WERI-Rb-1 (cell line): ENCODE results near the gene MCM3.

ENCODE experiments used
- DNase-seq: peaks from one replicate; pipeline ENCODE4 v3.0.0-alpha.2; 2020
- H3K27ac ChIP-seq: fragments of 250-450 bp; sonication (Bioruptor Pico); 2 replicates; pipeline ENCODE4 v1.5.1; 2020; ENCODE audit warnings: mild to moderate bottlenecking, moderate library complexity
- H3K27me3 ChIP-seq: fragments of 250-450 bp; sonication (Bioruptor Pico); 2 replicates; pipeline ENCODE4 v1.5.1; 2021; ENCODE audit warnings: mild to moderate bottlenecking, low read depth, moderate library complexity; ENCODE audit not compliant: insufficient read depth, severe bottlenecking
- H3K36me3 ChIP-seq: fragments of 250-450 bp; sonication (Bioruptor Pico); 2 replicates; pipeline ENCODE4 v1.5.1; 2020; ENCODE audit warnings: mild to moderate bottlenecking, moderate library complexity
- H3K4me3 ChIP-seq: 2 replicates; pipeline ENCODE4 v1.5.1; 2011; ENCODE audit warnings: low read depth, mild to moderate bottlenecking, control low read depth, low read length
- H3K9me3 ChIP-seq: fragments of 250-450 bp; sonication (Bioruptor Pico); 2 replicates; pipeline ENCODE4 v1.5.1; 2021; ENCODE audit warnings: mild to moderate bottlenecking, moderate library complexity; ENCODE audit not compliant: severe bottlenecking
- TF ChIP-seq, protein P1 (sequence below): IDR thresholded peaks from 2 replicates; pipeline ENCODE4 v1.5.1; 2011; ENCODE audit warnings: low read depth, mild to moderate bottlenecking, control low read depth, inconsistent platforms, low read length

MCM3 gene

DNA sequence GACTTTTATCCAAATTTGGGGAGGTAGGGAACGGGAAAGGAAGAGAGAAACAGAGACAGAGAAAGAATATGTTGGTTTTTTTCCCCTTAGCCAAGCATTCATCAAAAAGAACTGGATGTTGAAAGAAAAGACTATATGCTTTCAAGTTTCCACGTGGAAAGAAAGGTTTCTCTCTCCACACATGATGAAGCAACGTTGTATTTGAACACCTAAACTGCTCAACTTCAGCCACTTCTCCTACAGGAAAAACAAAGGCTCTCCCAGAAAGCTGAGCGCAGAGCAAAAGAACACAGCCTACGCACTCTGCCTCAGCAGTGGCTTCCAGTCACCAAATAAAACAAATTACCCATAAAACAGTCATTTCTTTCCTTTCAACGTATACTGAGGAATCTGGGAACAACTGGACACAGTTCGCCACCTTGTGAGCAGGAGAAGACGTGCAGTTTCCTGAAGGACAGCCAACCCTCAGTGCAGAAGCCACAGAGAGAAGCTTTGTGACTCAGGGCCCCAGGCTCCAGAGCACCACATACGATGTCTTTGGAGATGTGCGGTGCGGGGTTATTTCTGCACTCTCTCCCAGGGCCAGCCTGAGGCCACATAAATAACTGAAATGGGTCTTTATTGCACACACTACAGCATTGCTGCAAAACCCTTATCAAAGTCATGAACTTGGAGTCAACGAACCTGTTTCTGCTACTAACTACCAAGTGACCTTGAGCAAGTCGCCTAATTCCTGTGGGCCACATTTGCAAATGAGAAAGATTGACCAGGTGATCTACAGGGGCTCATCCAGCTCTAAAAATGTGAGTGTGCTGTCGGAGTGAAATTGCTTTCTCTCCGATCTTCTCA lies 50.3 kb downstream of the MCM3 start:
- no peaks in the 10 kb centered on the region for H3K27me3 ChIP-seq
- no peak overlapping the region for H3K4me3 ChIP-seq
- no peaks in the 10 kb centered on the region for H3K36me3 ChIP-seq
- no peaks in the 10 kb centered on the region for H3K9me3 ChIP-seq
- H3K27ac ChIP-seq, result no peak overlapping the region
- peak; percentile 76 for DNase-seq
- TF ChIP-seq, protein P1, sequence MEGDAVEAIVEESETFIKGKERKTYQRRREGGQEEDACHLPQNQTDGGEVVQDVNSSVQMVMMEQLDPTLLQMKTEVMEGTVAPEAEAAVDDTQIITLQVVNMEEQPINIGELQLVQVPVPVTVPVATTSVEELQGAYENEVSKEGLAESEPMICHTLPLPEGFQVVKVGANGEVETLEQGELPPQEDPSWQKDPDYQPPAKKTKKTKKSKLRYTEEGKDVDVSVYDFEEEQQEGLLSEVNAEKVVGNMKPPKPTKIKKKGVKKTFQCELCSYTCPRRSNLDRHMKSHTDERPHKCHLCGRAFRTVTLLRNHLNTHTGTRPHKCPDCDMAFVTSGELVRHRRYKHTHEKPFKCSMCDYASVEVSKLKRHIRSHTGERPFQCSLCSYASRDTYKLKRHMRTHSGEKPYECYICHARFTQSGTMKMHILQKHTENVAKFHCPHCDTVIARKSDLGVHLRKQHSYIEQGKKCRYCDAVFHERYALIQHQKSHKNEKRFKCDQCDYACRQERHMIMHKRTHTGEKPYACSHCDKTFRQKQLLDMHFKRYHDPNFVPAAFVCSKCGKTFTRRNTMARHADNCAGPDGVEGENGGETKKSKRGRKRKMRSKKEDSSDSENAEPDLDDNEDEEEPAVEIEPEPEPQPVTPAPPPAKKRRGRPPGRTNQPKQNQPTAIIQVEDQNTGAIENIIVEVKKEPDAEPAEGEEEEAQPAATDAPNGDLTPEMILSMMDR, result peak; percentile 93

DNA sequence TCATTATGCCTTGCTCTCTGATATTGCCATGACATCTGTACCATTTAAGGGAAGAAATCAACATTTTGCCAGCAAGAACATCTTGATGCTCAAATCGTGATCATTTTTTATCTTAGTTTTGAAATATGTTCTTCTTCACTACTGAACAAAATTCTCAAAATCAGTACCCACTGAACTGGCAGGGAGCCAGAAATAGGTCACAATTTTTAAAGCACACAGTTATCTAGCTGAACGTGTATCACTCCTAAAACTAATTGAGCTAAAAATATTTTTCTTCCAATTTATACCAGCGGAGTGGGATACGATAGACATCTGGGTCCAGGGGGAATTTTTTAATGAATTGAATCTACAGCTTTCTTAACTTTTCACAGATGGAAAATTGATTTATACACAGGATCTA lies 51.5 kb downstream of the MCM3 start:
- no peak for DNase-seq
- H3K27ac ChIP-seq, result no peak overlapping the region
- no peaks in the 10 kb centered on the region for H3K27me3 ChIP-seq
- H3K36me3 ChIP-seq, result no peaks in the 10 kb centered on the region
- H3K9me3 ChIP-seq, result no peaks in the 10 kb centered on the region
- no peak overlapping the region for H3K4me3 ChIP-seq
- TF ChIP-seq, protein P1, result no peak

DNA sequence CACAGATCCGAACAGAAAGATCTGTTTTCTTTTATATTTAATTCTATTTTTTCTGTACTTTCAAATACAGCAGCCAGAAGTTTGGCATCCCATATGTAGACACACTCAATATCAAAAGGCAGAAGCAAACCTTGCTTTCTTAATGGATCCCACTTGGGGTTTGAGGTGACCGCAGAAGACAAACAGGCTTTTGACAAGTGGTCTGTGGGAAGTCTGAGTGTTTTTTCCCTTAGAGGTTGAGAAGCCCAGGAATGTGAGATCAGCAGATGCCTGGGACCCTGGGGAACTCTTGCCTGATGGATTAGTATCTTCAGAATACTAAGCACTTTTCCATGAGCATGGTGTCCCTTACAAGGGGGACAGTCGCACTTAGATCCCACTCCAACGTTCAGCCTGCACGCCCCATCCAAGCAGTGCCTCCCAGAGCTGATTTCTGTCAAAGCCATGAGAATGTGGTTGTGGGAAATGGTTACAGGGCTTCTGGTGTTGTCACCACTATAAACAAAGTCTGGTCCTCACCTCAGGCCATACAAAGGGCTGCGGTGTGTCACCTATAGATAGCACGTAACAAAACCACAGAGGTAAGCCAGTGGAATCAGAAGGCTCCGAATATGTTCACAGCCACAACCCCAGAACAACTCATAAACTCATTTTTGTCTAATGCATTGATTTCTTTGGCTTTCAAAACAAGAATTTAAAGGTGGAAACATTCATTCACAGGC lies 53.0 kb downstream of the MCM3 start:
- TF ChIP-seq, protein P1, result no peak
- H3K36me3 ChIP-seq, result no peaks in the 10 kb centered on the region
- H3K9me3 ChIP-seq, result no peaks in the 10 kb centered on the region
- H3K4me3 ChIP-seq, result no peak overlapping the region
- no peak overlapping the region for H3K27ac ChIP-seq
- H3K27me3 ChIP-seq, result no peaks in the 10 kb centered on the region
- DNase-seq, result no peak

DNA sequence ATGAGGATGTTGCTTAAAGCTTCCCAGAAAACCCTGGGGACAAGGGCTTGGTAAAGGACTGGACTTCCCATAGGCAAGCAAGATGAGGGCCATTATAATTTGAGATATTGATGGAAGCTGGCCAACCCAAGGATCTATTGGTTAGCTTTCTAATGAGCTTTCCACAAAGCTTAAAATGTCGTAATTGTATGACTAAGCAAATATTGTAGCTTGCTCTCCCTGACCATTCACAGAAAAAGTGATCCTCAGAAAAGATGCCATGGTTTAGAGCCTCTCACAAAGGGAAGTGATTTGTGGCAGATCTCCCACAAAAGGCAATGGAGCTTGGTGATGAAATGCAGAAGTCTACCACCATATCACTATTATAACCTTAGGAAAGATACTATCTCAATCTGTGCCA lies 53.9 kb downstream of the MCM3 start:
- no peak overlapping the region for H3K4me3 ChIP-seq
- no peaks in the 10 kb centered on the region for H3K36me3 ChIP-seq
- TF ChIP-seq, protein P1, result no peak
- no peak for DNase-seq
- H3K27me3 ChIP-seq, result no peaks in the 10 kb centered on the region
- no peaks in the 10 kb centered on the region for H3K9me3 ChIP-seq
- no peak overlapping the region for H3K27ac ChIP-seq

DNA sequence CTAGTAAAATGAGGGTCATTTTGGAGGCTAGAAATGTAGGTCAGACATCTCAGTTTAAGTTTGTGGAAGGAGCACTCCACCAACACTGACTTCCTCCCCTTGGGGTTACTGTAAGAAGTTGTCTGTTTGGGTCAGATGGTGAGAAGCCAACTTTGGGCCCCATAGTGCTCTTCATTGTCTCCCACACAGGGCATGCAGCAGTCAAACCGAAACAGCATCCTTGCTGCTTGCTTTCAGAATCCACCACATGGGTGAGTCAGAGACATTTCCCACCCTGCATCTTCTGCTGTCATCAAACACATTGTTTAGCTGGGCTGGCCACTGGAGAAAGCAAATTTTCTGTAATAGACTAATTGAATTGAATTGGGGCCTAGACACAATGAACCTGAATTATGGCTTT lies 57.0 kb downstream of the MCM3 start:
- no peak overlapping the region for H3K27ac ChIP-seq
- TF ChIP-seq, protein P1, result no peak

More for the DNA sequence above, 57.0 kb downstream of the MCM3 start:
- no peak for DNase-seq
- peaks cover 7% of the 10 kb centered on the region for H3K27me3 ChIP-seq
- H3K9me3 ChIP-seq, result no peaks in the 10 kb centered on the region
- H3K36me3 ChIP-seq, result no peaks in the 10 kb centered on the region
- no peak overlapping the region for H3K4me3 ChIP-seq
